Hepatocyte (in vitro differentiated cells): Measurements from ENCODE around the gene TPM2.

Experiments used
- CTCF ChIP-seq: fragments of 200-600 bp; sonication (generic); IDR thresholded peaks from 2 replicates; pipeline ENCODE4 v1.5.1; 2016; ENCODE audit warnings: antibody characterized with exemption, mild to moderate bottlenecking; ENCODE audit not compliant: poor library complexity
- EZH2 ChIP-seq: fragments of 200-600 bp; sonication (generic); IDR thresholded peaks from 2 replicates; pipeline ENCODE4 v1.6.1; 2016; ENCODE audit warnings: antibody characterized with exemption, mild to moderate bottlenecking, borderline replicate concordance
- EZH2phosphoT487 ChIP-seq: fragments of 200-600 bp; sonication (generic); IDR thresholded peaks from one replicate; pipeline ENCODE4 v1.6.1; 2018; ENCODE audit warnings: antibody characterized with exemption, mild to moderate bottlenecking, low read depth, moderate library complexity; ENCODE audit not compliant: unreplicated experiment, severe bottlenecking

- TF ChIP-seq CTCF, result no peak
- no peak for TF ChIP-seq EZH2
- no peak for TF ChIP-seq EZH2phosphoT487
Observed at GRCh38 chr9:35716230-35716629, 26.5 kb upstream of the TPM2 start.
